HG03280 (cell line): ENCODE data around the gene GORASP1.

ENCODE experiments used
- ATAC-seq: cut with Tn5 transposase; IDR thresholded peaks from one replicate; pipeline ENCODE4 v1.9.1; 2021; ENCODE audit warnings: mild to moderate bottlenecking, moderate library complexity; ENCODE audit not compliant: unreplicated experiment

Gene GORASP1

GRCh38 chr3:39103791-39104552, 3.5 kb downstream of the GORASP1 start:
- ATAC-seq, result no peak

- no peak for ATAC-seq
These were observed 4.1 kb downstream of the GORASP1 start for GRCh38 chr3:39103324-39103693.

GRCh38 chr3:39102504-39103323, 4.7 kb downstream of the GORASP1 start:
- ATAC-seq, result no peak

GRCh38 chr3:39101022-39101689, 6.3 kb downstream of the GORASP1 start:
- no peak for ATAC-seq

GRCh38 chr3:39100500-39100886, 6.9 kb downstream of the GORASP1 start:
- no peak for ATAC-seq

- no peak for ATAC-seq
These were observed 7.5 kb downstream of the GORASP1 start for GRCh38 chr3:39099738-39100499.

- no peak for ATAC-seq
These were observed 8.2 kb downstream of the GORASP1 start for GRCh38 chr3:39099242-39099641.

- no peak for ATAC-seq
These were observed 8.9 kb downstream of the GORASP1 start for GRCh38 chr3:39098473-39099000.

GRCh38 chr3:39097716-39098472, 9.5 kb downstream of the GORASP1 start:
- ATAC-seq, result no peak

- no peak for ATAC-seq
These were observed 10.7 kb downstream of the GORASP1 start for GRCh38 chr3:39096775-39097174.

- ATAC-seq, result no peak
These were observed 11.6 kb downstream of the GORASP1 start for GRCh38 chr3:39095778-39096177.

- ATAC-seq, result no peak
These were observed 12.4 kb downstream of the GORASP1 start for GRCh38 chr3:39094851-39095677.

GRCh38 chr3:39090922-39091321, 16.5 kb downstream of the GORASP1 start:
- no peak for ATAC-seq

GRCh38 chr3:39088889-39089288, 18.5 kb downstream of the GORASP1 start:
- ATAC-seq, result no peak

- ATAC-seq, result no peak
These were observed 19.0 kb downstream of the GORASP1 start for GRCh38 chr3:39088456-39088855.

GRCh38 chr3:39086144-39086543, 21.3 kb downstream of the GORASP1 start:
- ATAC-seq, result no peak

GRCh38 chr3:39082666-39083313, 24.6 kb downstream of the GORASP1 start:
- no peak for ATAC-seq

GRCh38 chr3:39080026-39080425, 27.4 kb downstream of the GORASP1 start:
- no peak for ATAC-seq

- ATAC-seq, result no peak
These were observed 27.9 kb downstream of the GORASP1 start for GRCh38 chr3:39079530-39079929.
